ENCODE data around the gene ADGRE3. TPM values are rescaled to one million over a fixed set of nuclear protein-coding genes. Genes with fewer than 3 reads are reported as not detected.
"Not testable (repeated sequence)": the region's sequence is repeated elsewhere in the genome, so short reads cannot be mapped to it uniquely, and the experiment has no call there.

The ADGRE3 gene
- total and polyA plus RNA-seq, 4 donors = 1.1 TPM; not detected in 3

DNA sequence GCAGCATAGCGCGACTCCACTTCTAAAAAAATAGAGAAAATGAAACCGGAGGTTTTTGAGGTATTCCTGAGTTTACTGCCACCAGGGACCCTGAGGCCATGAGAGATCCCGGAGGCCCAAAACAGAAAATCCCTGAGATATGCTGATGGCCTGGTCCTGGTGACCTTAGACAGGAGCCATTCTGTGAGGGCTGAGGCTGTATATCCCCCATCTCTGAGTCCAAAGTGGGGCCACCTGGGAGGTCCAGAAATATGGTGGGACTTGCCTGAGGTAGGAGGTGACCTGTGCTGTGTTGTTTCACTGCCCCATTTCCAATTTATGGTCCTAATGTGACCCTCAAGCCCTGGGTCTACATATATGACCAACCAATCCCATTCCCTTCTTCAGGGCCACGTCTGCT lies 90.3 kb downstream of the ADGRE3 start:
- H3K4me3 ChIP-seq (ENCODE audit: low read depth, low read length); H3K27ac ChIP-seq (ENCODE audit: low read depth, low read length); H3K27me3 ChIP-seq (ENCODE audit: control insufficient read depth, insufficient read depth, low read length); H3K9me3 ChIP-seq (ENCODE audit: control insufficient read depth, insufficient read depth, low read length); H3K4me1 ChIP-seq (ENCODE audit: control insufficient read depth, insufficient read depth, low read length); H3K36me3 ChIP-seq (ENCODE audit: control insufficient read depth, insufficient read depth, low read length); DNase-seq (ENCODE audit: low read depth in 4 of 6, low spot score in 6 of 6): not testable (repeated sequence)
- 85% methylated on average over 2 of the region's 5 CpGs for WGBS (ENCODE audit: insufficient coverage)

DNA sequence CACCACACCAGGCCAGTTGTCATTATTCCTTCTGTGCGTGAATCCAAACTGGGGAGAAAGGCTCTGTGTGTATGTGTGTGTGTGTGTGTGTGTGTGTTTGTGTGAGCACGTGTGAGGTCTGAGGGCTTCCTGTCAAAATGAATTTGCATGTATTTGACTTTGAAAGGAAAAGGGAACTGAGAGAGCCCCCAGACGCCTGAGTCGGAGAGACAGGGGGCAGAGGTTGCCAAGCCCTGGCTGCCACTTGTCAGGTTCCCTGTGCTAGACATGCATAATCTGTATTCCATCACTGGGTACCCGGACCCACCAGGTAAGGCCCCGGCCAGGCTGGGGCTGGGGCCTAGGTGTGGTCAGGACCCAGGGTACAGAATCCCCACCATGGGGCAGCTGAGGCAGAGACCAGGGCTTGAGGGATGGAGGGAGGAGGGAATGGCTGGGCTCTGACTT lies 91.7 kb downstream of the ADGRE3 start, which contains the start of gene CLEC17A:
Gene CLEC17A (plus strand): TSS at position 191 of the 447 bp plus-strand sequence. CDS start 77 bp downstream, at position 268.
- Histone ChIP-seq H3K4me1 (ENCODE audit: control insufficient read depth, insufficient read depth, low read length) (no peaks in the 10 kb centered on the region), H3K27ac (ENCODE audit: low read depth, low read length) (no peak within 1 kb of the TSS), H3K4me3 (ENCODE audit: low read depth, low read length) (no peak within 1 kb of the TSS), H3K27me3 (ENCODE audit: control insufficient read depth, insufficient read depth, low read length) (peaks cover 2% of the 10 kb centered on the region), H3K36me3 (ENCODE audit: control insufficient read depth, insufficient read depth, low read length) (no peaks in the 10 kb centered on the region), H3K9me3 (ENCODE audit: control insufficient read depth, insufficient read depth, low read length) (no peaks in the 10 kb centered on the region)
- 42% methylated on average over 6 of the region's 6 CpGs for WGBS (ENCODE audit: insufficient coverage)
- DNase-seq (ENCODE audit: low read depth in 4 of 6, low spot score in 6 of 6) = no peak

DNA sequence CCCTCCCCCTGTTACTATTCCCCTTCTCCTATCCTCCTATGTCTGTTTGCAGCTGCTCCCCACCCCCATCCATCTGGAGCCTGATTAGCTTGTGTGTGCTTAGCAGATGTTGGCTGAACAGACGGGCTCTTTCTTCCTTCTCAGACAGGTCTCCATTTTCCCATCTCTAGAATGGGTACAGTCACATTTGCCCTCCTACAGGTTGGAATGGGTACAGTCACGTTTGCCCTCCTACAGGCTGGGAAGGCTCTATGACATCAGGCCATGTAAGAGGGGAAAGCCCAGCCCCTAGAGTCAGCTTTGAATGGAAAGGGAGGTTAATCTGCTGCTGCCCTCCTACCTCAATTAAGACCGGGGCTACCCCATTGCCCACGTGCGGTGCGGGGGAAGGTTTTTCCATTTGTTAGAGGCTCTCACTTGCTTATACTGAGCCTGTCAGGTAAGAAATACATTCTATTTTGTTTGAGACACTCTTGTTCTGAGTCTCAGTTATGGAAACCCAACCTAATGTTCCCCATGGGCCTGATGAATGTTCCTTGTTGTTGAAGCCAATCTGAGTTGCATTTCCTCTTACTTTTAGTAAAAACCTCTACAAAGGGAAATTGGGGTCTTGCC lies 93.9 kb downstream of the ADGRE3 start:
- H3K27me3 ChIP-seq (ENCODE audit: control insufficient read depth, insufficient read depth, low read length) = no peaks in the 10 kb centered on the region
- H3K4me1 ChIP-seq (ENCODE audit: control insufficient read depth, insufficient read depth, low read length) = no peaks in the 10 kb centered on the region
- H3K4me3 ChIP-seq (ENCODE audit: low read depth, low read length) = no peak overlapping the region
- no peaks in the 10 kb centered on the region for H3K9me3 ChIP-seq (ENCODE audit: control insufficient read depth, insufficient read depth, low read length)
- H3K27ac ChIP-seq (ENCODE audit: low read depth, low read length) = no peak overlapping the region
- WGBS (ENCODE audit: insufficient coverage) = 0% methylated on average over 1 of the region's 6 CpGs
- no peaks in the 10 kb centered on the region for H3K36me3 ChIP-seq (ENCODE audit: control insufficient read depth, insufficient read depth, low read length)
- DNase-seq (ENCODE audit: low read depth in 4 of 6, low spot score in 6 of 6) = peak in 1 of 6 donors; percentile 9

DNA sequence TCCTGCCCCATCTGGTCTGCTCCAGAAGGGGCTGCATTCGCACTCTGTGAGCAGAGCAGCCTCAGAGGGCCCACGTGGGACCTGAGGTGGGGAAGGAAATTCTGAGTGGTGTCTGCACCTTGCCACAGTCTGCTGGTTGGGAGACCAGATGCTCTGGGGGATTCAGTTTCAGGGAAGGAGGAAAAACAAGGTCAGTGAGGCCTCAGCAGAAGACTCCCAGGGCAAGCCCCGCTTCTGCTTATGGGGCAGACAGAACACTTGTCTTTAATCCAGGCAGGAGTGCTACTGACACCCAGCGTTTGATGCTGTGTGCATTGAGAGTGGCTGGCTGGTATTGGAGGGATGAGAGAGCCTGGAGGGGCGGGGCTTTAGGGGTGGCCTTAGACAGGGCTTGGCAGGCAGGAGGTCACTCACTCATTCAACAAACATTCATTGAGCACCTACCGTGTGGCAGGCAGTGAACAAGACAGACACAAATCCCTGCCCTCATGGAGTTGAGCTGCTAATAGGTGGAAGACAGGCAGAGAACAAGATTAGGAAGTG lies 96.7 kb downstream of the ADGRE3 start:
- Histone ChIP-seq H3K36me3 (ENCODE audit: control insufficient read depth, insufficient read depth, low read length) (no peaks in the 10 kb centered on the region), H3K27me3 (ENCODE audit: control insufficient read depth, insufficient read depth, low read length) (no peaks in the 10 kb centered on the region), H3K27ac (ENCODE audit: low read depth, low read length) (no peak overlapping the region), H3K4me3 (ENCODE audit: low read depth, low read length) (no peak overlapping the region), H3K9me3 (ENCODE audit: control insufficient read depth, insufficient read depth, low read length) (no peaks in the 10 kb centered on the region), H3K4me1 (ENCODE audit: control insufficient read depth, insufficient read depth, low read length) (no peaks in the 10 kb centered on the region)
- 61% methylated on average over 3 of the region's 6 CpGs for WGBS (ENCODE audit: insufficient coverage)
- no peak for DNase-seq (ENCODE audit: low read depth in 4 of 6, low spot score in 6 of 6)

DNA sequence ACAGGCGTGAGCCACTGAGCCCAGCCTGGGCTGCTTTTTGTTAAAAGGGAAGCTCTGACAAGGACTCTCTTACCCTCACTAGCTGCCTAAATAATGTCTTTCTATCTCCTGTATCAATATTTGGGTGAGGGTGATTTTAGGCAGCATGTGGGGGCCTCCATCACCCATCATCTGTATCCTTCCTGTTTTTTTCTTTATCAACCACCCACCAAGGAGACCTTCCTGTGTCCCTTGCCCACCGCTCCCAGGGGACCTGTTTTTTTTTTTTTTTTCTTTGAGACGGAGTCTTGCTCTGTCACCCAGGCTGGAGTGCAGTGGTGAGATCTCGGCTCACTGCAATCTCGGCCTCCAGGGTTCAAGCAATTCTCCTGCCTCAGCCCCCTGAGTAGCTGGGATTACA lies 97.4 kb downstream of the ADGRE3 start:
- no peak for DNase-seq (ENCODE audit: low read depth in 4 of 6, low spot score in 6 of 6)
- Histone ChIP-seq H3K27ac (ENCODE audit: low read depth, low read length) (no peak overlapping the region), H3K27me3 (ENCODE audit: control insufficient read depth, insufficient read depth, low read length) (no peaks in the 10 kb centered on the region), H3K36me3 (ENCODE audit: control insufficient read depth, insufficient read depth, low read length) (no peaks in the 10 kb centered on the region), H3K4me1 (ENCODE audit: control insufficient read depth, insufficient read depth, low read length) (peaks cover 2% of the 10 kb centered on the region), H3K9me3 (ENCODE audit: control insufficient read depth, insufficient read depth, low read length) (no peaks in the 10 kb centered on the region), H3K4me3 (ENCODE audit: low read depth, low read length) (no peak overlapping the region)
- WGBS (ENCODE audit: insufficient coverage) = 86% methylated on average over 4 of the region's 5 CpGs

DNA sequence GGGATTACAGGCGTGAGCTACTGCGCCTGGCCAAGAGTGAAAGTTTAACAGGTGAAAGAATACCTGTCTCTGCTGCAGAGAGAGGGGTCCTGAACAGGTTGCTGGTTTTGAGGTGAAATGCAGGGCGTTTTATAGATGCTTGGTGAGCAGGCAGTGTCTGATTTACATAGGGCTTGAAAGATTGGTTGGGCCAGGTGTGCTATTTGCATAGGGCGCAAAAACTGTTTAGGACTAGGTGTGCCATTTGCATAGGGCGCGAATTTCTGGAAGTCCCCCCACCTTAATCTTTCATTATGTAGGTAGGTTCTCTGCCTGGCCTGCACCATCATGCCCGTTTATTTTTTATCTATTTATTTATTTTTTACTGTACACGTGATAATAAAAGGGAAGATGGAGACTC lies 98.3 kb downstream of the ADGRE3 start:
- peaks cover 7% of the 10 kb centered on the region for H3K4me1 ChIP-seq (ENCODE audit: control insufficient read depth, insufficient read depth, low read length)
- DNase-seq (ENCODE audit: low read depth in 4 of 6, low spot score in 6 of 6) = no peak
- H3K9me3 ChIP-seq (ENCODE audit: control insufficient read depth, insufficient read depth, low read length) = no peaks in the 10 kb centered on the region
- no peaks in the 10 kb centered on the region for H3K27me3 ChIP-seq (ENCODE audit: control insufficient read depth, insufficient read depth, low read length)
- H3K27ac ChIP-seq (ENCODE audit: low read depth, low read length) = no peak overlapping the region
- WGBS (ENCODE audit: insufficient coverage) = 70% methylated on average over 3 of the region's 8 CpGs
- no peak overlapping the region for H3K4me3 ChIP-seq (ENCODE audit: low read depth, low read length)
- peaks cover 2% of the 10 kb centered on the region for H3K36me3 ChIP-seq (ENCODE audit: control insufficient read depth, insufficient read depth, low read length)

DNA sequence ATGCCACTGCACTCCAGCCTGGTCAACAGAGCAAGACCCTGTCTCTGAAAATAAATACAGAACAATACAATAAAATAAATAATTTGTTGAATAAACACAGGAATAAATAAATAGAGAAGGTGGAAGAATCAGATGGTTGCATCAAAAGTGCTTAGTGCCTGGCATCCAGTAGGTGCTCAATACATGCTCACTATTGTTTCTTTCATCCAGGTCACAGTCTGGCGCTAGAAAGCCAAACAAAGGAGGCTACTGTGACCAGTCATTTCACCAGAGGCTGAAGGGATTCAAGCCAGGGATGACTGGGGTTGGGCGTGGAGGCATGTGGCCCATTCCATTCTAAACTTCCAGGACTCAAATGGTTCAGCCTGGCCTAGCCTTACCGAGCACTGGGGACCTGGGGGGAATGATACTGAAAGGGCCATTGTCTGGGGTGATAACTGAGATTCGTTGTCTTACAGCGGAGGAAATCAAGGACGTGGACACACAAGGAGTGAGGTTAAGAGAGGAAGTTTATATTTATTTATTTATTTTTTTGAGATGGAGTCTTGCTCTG lies 99.1 kb downstream of the ADGRE3 start:
- whole genome bisulfite sequencing (ENCODE audit: insufficient coverage) = 76% methylated on average over 4 of the region's 6 CpGs
- no peaks in the 10 kb centered on the region for H3K27me3 ChIP-seq (ENCODE audit: control insufficient read depth, insufficient read depth, low read length)
- peaks cover 2% of the 10 kb centered on the region for H3K36me3 ChIP-seq (ENCODE audit: control insufficient read depth, insufficient read depth, low read length)
- no peak overlapping the region for H3K27ac ChIP-seq (ENCODE audit: low read depth, low read length)
- peaks cover 16% of the 10 kb centered on the region for H3K4me1 ChIP-seq (ENCODE audit: control insufficient read depth, insufficient read depth, low read length)
- H3K4me3 ChIP-seq (ENCODE audit: low read depth, low read length) = no peak overlapping the region
- H3K9me3 ChIP-seq (ENCODE audit: control insufficient read depth, insufficient read depth, low read length) = no peaks in the 10 kb centered on the region
- no peak for DNase-seq (ENCODE audit: low read depth in 4 of 6, low spot score in 6 of 6)

DNA sequence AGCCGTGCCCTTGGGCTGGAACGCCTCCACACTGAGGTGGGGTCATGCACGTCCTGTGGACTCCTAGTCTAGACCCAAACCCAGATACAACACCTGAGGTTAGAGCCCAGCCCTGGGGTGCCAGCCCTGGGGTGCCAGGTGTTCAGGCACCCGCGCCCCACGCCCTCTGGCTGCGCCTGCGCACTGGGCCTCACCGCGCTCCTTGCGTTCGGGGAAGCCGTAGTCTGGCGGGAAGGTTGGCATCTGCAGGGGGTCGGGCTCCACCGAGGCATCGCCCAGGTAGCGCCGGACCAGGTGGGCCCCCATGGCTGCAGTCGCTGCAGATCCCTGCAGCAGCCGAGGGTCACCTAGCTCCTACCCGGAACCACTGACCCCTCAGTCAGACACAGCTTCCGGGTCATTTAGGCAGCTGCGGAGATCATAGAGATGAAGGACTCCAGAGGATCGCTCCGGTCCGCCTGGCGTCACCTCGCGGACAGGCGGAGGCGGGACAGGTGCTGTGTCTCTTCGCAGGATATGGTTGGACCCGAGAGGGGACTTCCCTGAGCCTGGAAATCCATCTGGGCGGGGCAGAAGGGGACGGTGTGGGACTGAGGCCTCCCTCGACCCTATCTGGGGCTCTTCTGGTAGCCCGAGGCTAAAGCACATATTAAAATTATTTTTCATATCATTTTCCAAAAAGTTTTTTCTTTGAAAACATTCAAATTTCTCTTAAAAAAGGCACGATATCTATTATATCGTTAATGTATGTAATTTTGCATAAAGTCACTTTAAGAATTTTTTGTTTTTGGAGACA lies 102.8 kb downstream of the ADGRE3 start, which contains the start of gene NDUFB7:
Gene NDUFB7 (minus strand): TSS at position 372 of the 796 bp plus-strand sequence. CDS start 66 bp downstream, at position 306.
- peaks cover 32% of the 10 kb centered on the region for H3K36me3 ChIP-seq (ENCODE audit: control insufficient read depth, insufficient read depth, low read length)
- H3K4me1 ChIP-seq (ENCODE audit: control insufficient read depth, insufficient read depth, low read length) = peaks cover 18% of the 10 kb centered on the region
- peak; percentile 74 to 98 (median 82) for DNase-seq (ENCODE audit: low read depth in 4 of 6, low spot score in 6 of 6)
- H3K4me3 ChIP-seq (ENCODE audit: low read depth, low read length) = peak within 1 kb of the TSS; percentile 88
- 0% methylated on average over 34 of the region's 40 CpGs for WGBS (ENCODE audit: insufficient coverage)
- no peaks in the 10 kb centered on the region for H3K27me3 ChIP-seq (ENCODE audit: control insufficient read depth, insufficient read depth, low read length)
- H3K27ac ChIP-seq (ENCODE audit: low read depth, low read length) = no peak within 1 kb of the TSS
- H3K9me3 ChIP-seq (ENCODE audit: control insufficient read depth, insufficient read depth, low read length) = no peaks in the 10 kb centered on the region

DNA sequence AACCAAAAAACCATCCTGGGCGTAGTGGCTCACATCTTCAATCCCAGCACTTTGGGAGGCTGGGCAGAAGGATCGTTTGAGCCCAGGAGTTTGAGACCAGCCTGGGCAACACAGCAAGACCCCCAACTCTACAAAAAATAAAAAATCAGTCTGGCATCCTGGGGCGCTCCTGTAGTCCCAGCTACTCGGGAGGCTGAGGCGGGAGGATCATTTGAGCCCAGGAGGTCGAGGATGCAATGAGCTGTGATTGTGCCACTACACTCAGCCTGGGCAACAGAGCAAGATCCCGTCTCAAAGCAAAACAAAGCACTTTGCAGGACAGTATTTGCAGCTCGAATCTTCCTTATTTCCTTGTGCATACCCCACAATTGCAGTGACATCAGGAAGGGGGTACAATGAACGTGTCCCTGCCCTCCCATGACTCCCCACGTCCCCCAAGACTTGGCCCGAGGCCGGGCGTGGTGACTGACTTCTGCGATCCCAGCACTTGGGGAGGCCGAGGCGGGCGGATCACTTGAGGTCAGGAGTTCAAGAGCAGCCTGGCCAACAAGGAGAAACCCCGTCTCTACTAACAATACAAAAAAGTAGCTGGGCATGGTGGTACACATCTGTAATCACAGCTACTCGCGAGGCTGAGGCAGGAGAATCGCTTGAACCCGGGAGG lies 103.6 kb downstream of the ADGRE3 start:
- Histone ChIP-seq H3K4me3 (ENCODE audit: low read depth, low read length) (peak overlapping the region; percentile 88), H3K36me3 (ENCODE audit: control insufficient read depth, insufficient read depth, low read length) (peaks cover 39% of the 10 kb centered on the region), H3K4me1 (ENCODE audit: control insufficient read depth, insufficient read depth, low read length) (peaks cover 18% of the 10 kb centered on the region), H3K9me3 (ENCODE audit: control insufficient read depth, insufficient read depth, low read length) (no peaks in the 10 kb centered on the region), H3K27ac (ENCODE audit: low read depth, low read length) (no peak overlapping the region), H3K27me3 (ENCODE audit: control insufficient read depth, insufficient read depth, low read length) (no peaks in the 10 kb centered on the region)
- DNase-seq (ENCODE audit: low read depth in 4 of 6, low spot score in 6 of 6) = no peak
- WGBS (ENCODE audit: insufficient coverage) = 50% methylated on average over 22 of the region's 22 CpGs
